PFSK-1 (cell line): ENCODE measurements around the gene DOK1.

Experiments
- FOXP2 ChIP-seq: optimal IDR thresholded peaks from 2 replicates; pipeline ENCODE3; 2011; ENCODE audit warnings: borderline replicate concordance, control low read depth, inconsistent platforms; ENCODE audit not compliant: insufficient read depth; ENCODE audit errors: extremely low read length, extremely low read depth
- POLR2AphosphoS5 ChIP-seq: IDR thresholded peaks from 2 replicates; pipeline ENCODE4 v1.6.1; 2012; ENCODE audit warnings: low read depth, mild to moderate bottlenecking, control low read depth, low read length, moderate library complexity
- SIN3A ChIP-seq: IDR thresholded peaks from 2 replicates; pipeline ENCODE4 v1.6.1; 2012; ENCODE audit warnings: mild to moderate bottlenecking, low read length, moderate library complexity, borderline replicate concordance; ENCODE audit not compliant: insufficient read depth
- TAF1 ChIP-seq: IDR thresholded peaks from 2 replicates; pipeline ENCODE4 v1.6.1; 2012; ENCODE audit warnings: low read length, control low read depth, borderline replicate concordance; ENCODE audit not compliant: insufficient read depth
- TF ChIP-seq, protein P1 (sequence below), 2 experiments: IDR thresholded peaks; 2 replicates each; pipeline versions ENCODE4 v1.6.1 to v1.8.0; 2011 to 2012; ENCODE audit warnings: low read depth in 2 of 2, low read length in 2 of 2, control low read depth in 1 of 2, inconsistent platforms in 1 of 2, mild to moderate bottlenecking in 1 of 2, moderate library complexity in 1 of 2; ENCODE audit not compliant: insufficient read depth in 1 of 2

Gene DOK1

DNA sequence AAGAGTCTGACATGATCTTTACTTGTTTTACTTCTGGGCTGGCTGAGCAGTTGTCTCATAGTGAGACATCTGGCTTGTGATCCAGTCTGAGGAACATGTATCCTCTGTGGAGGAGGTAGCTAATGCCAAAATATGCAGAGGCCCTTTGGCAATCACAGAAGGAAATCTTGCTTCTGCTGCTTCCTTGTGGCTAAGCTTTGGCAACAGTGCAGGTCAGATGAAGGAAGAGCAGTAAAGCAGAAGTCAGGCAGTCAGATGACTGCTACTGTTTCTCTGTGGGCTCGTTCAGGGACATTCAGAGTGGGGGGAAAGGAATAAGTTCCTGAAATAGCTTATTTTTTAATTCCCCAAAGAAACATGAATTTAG lies 22.3 kb downstream of the DOK1 start:
- TF ChIP-seq TAF1 (no peak), SIN3A (no peak), POLR2AphosphoS5 (no peak), FOXP2 (no peak)
- TF ChIP-seq, protein P1, sequence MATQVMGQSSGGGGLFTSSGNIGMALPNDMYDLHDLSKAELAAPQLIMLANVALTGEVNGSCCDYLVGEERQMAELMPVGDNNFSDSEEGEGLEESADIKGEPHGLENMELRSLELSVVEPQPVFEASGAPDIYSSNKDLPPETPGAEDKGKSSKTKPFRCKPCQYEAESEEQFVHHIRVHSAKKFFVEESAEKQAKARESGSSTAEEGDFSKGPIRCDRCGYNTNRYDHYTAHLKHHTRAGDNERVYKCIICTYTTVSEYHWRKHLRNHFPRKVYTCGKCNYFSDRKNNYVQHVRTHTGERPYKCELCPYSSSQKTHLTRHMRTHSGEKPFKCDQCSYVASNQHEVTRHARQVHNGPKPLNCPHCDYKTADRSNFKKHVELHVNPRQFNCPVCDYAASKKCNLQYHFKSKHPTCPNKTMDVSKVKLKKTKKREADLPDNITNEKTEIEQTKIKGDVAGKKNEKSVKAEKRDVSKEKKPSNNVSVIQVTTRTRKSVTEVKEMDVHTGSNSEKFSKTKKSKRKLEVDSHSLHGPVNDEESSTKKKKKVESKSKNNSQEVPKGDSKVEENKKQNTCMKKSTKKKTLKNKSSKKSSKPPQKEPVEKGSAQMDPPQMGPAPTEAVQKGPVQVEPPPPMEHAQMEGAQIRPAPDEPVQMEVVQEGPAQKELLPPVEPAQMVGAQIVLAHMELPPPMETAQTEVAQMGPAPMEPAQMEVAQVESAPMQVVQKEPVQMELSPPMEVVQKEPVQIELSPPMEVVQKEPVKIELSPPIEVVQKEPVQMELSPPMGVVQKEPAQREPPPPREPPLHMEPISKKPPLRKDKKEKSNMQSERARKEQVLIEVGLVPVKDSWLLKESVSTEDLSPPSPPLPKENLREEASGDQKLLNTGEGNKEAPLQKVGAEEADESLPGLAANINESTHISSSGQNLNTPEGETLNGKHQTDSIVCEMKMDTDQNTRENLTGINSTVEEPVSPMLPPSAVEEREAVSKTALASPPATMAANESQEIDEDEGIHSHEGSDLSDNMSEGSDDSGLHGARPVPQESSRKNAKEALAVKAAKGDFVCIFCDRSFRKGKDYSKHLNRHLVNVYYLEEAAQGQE (IDR thresholded peaks at IDR 0.05; ENCODE audit: insufficient read depth in 1 of 2, low read depth in 2 of 2, low read length in 2 of 2): no peak

DNA sequence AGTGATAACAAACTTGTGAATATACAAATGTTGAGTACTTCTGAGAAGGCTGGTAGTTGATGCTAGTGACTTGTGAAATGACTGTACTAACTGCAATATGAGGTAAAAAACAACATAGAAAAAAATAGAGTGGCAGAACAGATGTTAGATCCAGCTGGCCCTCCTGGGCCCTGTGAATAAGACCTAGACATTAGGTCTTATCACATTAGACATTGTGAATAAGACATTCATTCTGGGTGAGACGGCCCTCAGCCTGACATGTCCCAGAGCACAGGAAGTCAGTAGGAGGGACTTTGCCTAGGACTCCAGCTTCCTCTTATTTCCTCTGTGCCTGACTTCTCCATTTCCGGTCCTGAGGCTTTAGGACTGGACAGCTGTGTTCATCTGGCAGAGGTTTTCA lies 22.9 kb downstream of the DOK1 start:
- TF ChIP-seq SIN3A (no peak), TAF1 (no peak), POLR2AphosphoS5 (0 out of 2 replicates have a peak, but pooled peaks have one; percentile 43)
- TF ChIP-seq, protein P1 (IDR thresholded peaks at IDR 0.05; ENCODE audit: insufficient read depth in 1 of 2, low read depth in 2 of 2, low read length in 2 of 2): no peak

DNA sequence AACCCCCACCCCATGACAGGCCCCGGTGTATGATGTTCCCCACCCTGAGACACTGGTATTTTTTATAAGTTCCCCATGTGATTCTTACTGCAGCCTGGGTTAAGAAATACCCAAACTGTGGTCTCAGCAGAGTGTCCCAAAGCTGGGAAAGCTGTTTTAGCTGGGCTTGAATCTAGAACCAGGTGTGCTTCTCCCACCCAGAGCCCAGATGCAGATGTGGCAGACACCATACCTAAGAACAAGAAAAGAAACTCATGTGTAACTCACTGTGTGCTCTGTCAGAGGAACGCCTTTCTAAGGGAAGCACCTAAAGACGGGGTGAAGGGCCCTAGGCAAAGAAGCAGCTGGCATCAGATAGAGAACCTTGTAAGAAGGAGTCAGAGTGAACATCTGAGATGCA lies 23.9 kb downstream of the DOK1 start:
- TF ChIP-seq SIN3A: no peak
- TF ChIP-seq POLR2AphosphoS5: no peak
- TF ChIP-seq TAF1: no peak
- TF ChIP-seq, protein P1 (IDR thresholded peaks at IDR 0.05; ENCODE audit: insufficient read depth in 1 of 2, low read depth in 2 of 2, low read length in 2 of 2): no peak
- no peak for TF ChIP-seq FOXP2

DNA sequence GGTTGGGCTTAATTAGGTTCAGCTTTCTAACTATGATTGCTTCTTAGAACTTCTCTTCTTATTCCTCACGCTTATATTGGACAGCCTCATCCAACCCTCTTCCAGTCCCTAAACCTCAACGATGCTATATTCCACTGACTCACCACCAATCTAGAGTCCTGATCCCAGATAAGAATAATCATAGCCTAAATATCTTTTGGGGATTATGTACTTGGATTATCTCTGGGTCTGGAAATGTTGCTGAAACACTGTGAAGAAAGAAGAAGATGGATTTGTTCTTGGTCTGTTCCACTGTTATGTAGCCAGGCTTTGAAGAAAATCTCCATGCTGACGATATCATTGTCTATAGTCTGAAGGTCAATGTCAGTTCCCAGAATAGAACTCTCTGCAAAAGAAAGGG lies 26.9 kb downstream of the DOK1 start:
- TF ChIP-seq FOXP2 (no peak), POLR2AphosphoS5 (no peak), SIN3A (no peak), TAF1 (no peak)
- TF ChIP-seq, protein P1 (IDR thresholded peaks at IDR 0.05; ENCODE audit: insufficient read depth in 1 of 2, low read depth in 2 of 2, low read length in 2 of 2): no peak

DNA sequence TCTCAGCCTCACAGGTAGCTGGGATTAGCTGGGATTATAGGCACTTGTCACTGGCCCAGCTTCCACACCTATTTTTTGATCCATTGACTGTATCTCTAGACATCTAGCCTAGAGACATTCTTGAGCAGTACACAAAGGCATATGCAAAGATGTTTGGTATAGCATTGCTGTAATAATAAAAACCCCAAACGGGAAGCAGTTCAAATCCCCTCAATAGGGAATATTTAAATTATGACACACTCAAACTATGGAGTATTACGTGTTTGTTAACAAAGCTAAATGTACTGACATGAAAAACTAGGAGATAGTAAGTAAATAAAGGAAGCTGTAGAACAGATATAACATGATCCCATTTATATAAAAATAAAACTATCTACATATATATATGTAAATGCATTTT lies 27.7 kb downstream of the DOK1 start:
- TF ChIP-seq, protein P1 (IDR thresholded peaks at IDR 0.05; ENCODE audit: insufficient read depth in 1 of 2, low read depth in 2 of 2, low read length in 2 of 2): no peak
- no peak for TF ChIP-seq POLR2AphosphoS5
- no peak for TF ChIP-seq FOXP2
- TF ChIP-seq SIN3A: no peak
- no peak for TF ChIP-seq TAF1
